Panc1 (cell line): ENCODE measurements around the gene BCL3. TPM values are rescaled to one million over a fixed set of nuclear protein-coding genes. Genes with fewer than 3 reads are reported as not detected.
A peak's percentile ranks its signal among the peaks of the same experiment; 100 is the strongest.

Source experiments
- ATAC-seq: fragments of 200-7000 bp; cut with Tn5 transposase; 2 replicates; pipeline ENCODE4 v1.9.1; 2020; ENCODE audit warnings: mild to moderate bottlenecking, moderate library complexity
- BruUV-seq: library from RNA; stranded (reverse); fragments of 400-500 nt; replicated peaks from 2 replicates; lab custom pipeline; 2021; lab: Mats Ljungman, UMichigan
- CTCF ChIA-PET: fragments of 300-600 bp; sonication (Branson Sonifier 250); formaldehyde crosslinking; loops from one replicate; lab custom pipeline; 2022; ENCODE audit warnings: antibody characterized with exemption; lab: Charles Lee
- POLR2A ChIA-PET: fragments of 300-600 bp; sonication (Branson Sonifier 250); formaldehyde crosslinking; loops from one replicate; lab custom pipeline; 2022; ENCODE audit warnings: antibody characterized with exemption; lab: Charles Lee
- DNase-seq: peaks from one replicate; pipeline ENCODE4 v3.0.0-alpha.2; 2010; ENCODE audit warnings: low read depth, low spot score
- H3K27ac ChIP-seq: 2 replicates; pipeline ENCODE4 v1.5.1; 2011; ENCODE audit warnings: mild to moderate bottlenecking, low read length, inconsistent platforms
- H3K27me3 ChIP-seq: fragments of 200-500 bp; sonication (Bioruptor generic); 2 replicates; pipeline ENCODE4 v1.6.0; 2014; ENCODE audit warnings: low read length, inconsistent platforms; ENCODE audit not compliant: control insufficient read depth, insufficient read depth
- H3K36me3 ChIP-seq: fragments of 200-500 bp; sonication (Bioruptor generic); 2 replicates; pipeline ENCODE4 v1.5.1; 2014; ENCODE audit warnings: inconsistent platforms, mild to moderate bottlenecking, low read length, moderate library complexity; ENCODE audit not compliant: control insufficient read depth, insufficient read depth
- H3K4me1 ChIP-seq: 2 replicates; pipeline ENCODE4 v1.5.1; 2011; ENCODE audit warnings: inconsistent platforms, mild to moderate bottlenecking, low read length, moderate library complexity; ENCODE audit not compliant: control insufficient read depth, insufficient read depth
- H3K4me3 ChIP-seq, 2 experiments: 2 replicates each; pipeline ENCODE4 v1.5.1; 2011 to 2012; ENCODE audit warnings: low read depth in 2 of 2, low read length in 2 of 2, mild to moderate bottlenecking in 2 of 2, inconsistent platforms in 1 of 2, moderate library complexity in 1 of 2
- H3K9me3 ChIP-seq: fragments of 200-500 bp; sonication (Bioruptor generic); 2 replicates; pipeline ENCODE4 v1.5.1; 2014; ENCODE audit warnings: low read depth, mild to moderate bottlenecking, inconsistent platforms, low read length, moderate library complexity; ENCODE audit not compliant: control insufficient read depth, insufficient read depth
- POLR2AphosphoS5 ChIP-seq: IDR thresholded peaks from 2 replicates; pipeline ENCODE4 v1.6.1; 2012; ENCODE audit warnings: mild to moderate bottlenecking, low read depth, low read length, moderate library complexity
- SIN3A ChIP-seq: IDR thresholded peaks from 2 replicates; pipeline ENCODE4 v1.6.1; 2012; ENCODE audit warnings: low read depth, mild to moderate bottlenecking, low read length, moderate library complexity, borderline replicate concordance; ENCODE audit not compliant: insufficient read depth
- TCF7L2 ChIP-seq: IDR thresholded peaks from 2 replicates; pipeline ENCODE4 v1.6.1; 2011; ENCODE audit warnings: mild to moderate bottlenecking, low read depth, low read length, inconsistent platforms
- in situ Hi-C: cut with HindIII; loops from 2 replicates; pipeline ENCODE4 v1.10.0; 2016; ENCODE audit warnings: low sequenced_read_pairs, low pct_unique_long_range_greater_than_20kb
- intact Hi-C: fragments of 100-400 bp; cut with micrococcal nuclease; formaldehyde crosslinking; loops from one replicate; pipeline ENCODE4 v1.10.0; 2022; ENCODE audit not compliant: unreplicated experiment
- total RNA-seq: library from RNA; stranded (reverse); gene quantifications from one replicate; pipeline ENCODE4 v1.2.1, GENCODE V29; 2021; ENCODE audit not compliant: unreplicated experiment
- TF ChIP-seq, protein P1 (sequence below), 2 experiments: IDR thresholded peaks; 2 replicates each; pipeline ENCODE4 v1.6.1; 2011 to 2012; ENCODE audit warnings: low read depth in 2 of 2, control low read depth in 1 of 2, low read length in 1 of 2, mild to moderate bottlenecking in 1 of 2, moderate library complexity in 1 of 2; ENCODE audit not compliant: insufficient read depth in 1 of 2
- TF ChIP-seq, protein P2 (sequence below): fragments of 450-650 bp; IDR thresholded peaks from 2 replicates; pipeline ENCODE4 v1.5.1; 2017; ENCODE audit warnings: mild to moderate bottlenecking

The BCL3 gene
- total RNA-seq, 1 experiment from 2014 or later = 48.5 TPM

DNA sequence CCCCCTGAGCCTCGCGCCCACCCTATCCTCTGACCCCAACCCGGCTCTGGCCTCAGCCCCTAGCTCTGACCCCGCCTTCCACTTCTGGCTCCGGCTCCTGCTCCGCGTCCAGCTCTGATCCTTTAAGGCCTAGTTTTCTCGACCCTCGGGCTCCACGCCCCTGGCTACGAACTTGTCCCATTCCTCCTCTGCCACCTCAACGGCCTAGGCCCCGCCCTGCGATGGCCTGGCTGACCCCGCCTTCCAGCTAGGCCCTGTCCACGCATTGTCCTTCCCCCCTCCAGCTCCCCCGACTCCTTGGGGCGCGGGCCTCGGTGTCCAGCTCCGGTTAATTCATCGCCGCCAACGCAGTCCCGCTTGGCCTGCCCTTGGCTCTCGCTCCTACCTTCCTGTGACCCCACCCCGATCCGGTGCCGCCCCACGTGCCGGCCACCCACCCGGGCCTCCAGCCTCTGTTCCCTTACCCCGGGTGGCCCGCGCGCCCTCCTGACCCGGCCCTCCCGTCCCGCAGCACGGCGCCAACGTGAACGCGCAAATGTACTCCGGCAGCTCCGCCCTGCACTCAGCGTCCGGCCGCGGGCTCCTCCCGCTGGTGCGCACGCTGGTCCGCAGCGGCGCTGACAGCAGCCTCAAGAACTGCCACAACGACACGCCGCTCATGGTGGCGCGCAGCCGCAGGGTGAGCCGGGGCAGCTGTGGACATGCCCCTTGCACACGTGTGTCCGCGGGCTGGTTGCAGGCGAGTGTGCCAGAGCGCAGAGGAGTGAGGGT lies 9.4 kb downstream of the BCL3 start:
- in situ Hi-C loops (no loop called here), intact Hi-C loops (no loop called here)
- DNase-seq (no peak), ATAC-seq (no peak)
- peaks cover 30% of the 10 kb centered on the region for H3K4me1 ChIP-seq
- no TSS peak for BruUV-seq
- H3K4me3 ChIP-seq = no peak overlapping the region
- no peak overlapping the region for H3K27ac ChIP-seq
- TF ChIP-seq SIN3A (no peak), TCF7L2 (no peak), POLR2AphosphoS5 (no peak)
- TF ChIP-seq, protein P1, sequence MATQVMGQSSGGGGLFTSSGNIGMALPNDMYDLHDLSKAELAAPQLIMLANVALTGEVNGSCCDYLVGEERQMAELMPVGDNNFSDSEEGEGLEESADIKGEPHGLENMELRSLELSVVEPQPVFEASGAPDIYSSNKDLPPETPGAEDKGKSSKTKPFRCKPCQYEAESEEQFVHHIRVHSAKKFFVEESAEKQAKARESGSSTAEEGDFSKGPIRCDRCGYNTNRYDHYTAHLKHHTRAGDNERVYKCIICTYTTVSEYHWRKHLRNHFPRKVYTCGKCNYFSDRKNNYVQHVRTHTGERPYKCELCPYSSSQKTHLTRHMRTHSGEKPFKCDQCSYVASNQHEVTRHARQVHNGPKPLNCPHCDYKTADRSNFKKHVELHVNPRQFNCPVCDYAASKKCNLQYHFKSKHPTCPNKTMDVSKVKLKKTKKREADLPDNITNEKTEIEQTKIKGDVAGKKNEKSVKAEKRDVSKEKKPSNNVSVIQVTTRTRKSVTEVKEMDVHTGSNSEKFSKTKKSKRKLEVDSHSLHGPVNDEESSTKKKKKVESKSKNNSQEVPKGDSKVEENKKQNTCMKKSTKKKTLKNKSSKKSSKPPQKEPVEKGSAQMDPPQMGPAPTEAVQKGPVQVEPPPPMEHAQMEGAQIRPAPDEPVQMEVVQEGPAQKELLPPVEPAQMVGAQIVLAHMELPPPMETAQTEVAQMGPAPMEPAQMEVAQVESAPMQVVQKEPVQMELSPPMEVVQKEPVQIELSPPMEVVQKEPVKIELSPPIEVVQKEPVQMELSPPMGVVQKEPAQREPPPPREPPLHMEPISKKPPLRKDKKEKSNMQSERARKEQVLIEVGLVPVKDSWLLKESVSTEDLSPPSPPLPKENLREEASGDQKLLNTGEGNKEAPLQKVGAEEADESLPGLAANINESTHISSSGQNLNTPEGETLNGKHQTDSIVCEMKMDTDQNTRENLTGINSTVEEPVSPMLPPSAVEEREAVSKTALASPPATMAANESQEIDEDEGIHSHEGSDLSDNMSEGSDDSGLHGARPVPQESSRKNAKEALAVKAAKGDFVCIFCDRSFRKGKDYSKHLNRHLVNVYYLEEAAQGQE (IDR thresholded peaks at IDR 0.05; ENCODE audit: insufficient read depth in 1 of 2, low read depth in 2 of 2, low read length in 1 of 2) = no peak
- TF ChIP-seq, protein P2, sequence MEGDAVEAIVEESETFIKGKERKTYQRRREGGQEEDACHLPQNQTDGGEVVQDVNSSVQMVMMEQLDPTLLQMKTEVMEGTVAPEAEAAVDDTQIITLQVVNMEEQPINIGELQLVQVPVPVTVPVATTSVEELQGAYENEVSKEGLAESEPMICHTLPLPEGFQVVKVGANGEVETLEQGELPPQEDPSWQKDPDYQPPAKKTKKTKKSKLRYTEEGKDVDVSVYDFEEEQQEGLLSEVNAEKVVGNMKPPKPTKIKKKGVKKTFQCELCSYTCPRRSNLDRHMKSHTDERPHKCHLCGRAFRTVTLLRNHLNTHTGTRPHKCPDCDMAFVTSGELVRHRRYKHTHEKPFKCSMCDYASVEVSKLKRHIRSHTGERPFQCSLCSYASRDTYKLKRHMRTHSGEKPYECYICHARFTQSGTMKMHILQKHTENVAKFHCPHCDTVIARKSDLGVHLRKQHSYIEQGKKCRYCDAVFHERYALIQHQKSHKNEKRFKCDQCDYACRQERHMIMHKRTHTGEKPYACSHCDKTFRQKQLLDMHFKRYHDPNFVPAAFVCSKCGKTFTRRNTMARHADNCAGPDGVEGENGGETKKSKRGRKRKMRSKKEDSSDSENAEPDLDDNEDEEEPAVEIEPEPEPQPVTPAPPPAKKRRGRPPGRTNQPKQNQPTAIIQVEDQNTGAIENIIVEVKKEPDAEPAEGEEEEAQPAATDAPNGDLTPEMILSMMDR = no peak
- H3K36me3 ChIP-seq = no peaks in the 10 kb centered on the region
- POLR2A ChIA-PET = no interaction called here
- H3K9me3 ChIP-seq = no peaks in the 10 kb centered on the region
- H3K27me3 ChIP-seq = no peaks in the 10 kb centered on the region
- CTCF ChIA-PET = interaction anchor here (1.4 kb wide), 1 partner anchor 13 kb away, joined by 4 read pairs; no protein-coding TSS in a partner anchor

GRCh38 chr19:44758596-44758995 lies 10.1 kb downstream of the BCL3 start:
- Histone ChIP-seq H3K36me3 (no peaks in the 10 kb centered on the region), H3K9me3 (no peaks in the 10 kb centered on the region), H3K27ac (no peak overlapping the region), H3K4me1 (peaks cover 28% of the 10 kb centered on the region), H3K27me3 (no peaks in the 10 kb centered on the region), H3K4me3 (no peak overlapping the region)
- no TSS peak for BruUV-seq
- ATAC-seq = peak; percentile 8; the same call in 1 of the 2 replicates
- in situ Hi-C loops = no loop called here
- CTCF ChIA-PET = interaction anchor here (1.4 kb wide), 1 partner anchor 12 kb away, joined by 4 read pairs; no protein-coding TSS in a partner anchor
- DNase-seq = no peak
- TF ChIP-seq POLR2AphosphoS5 (no peak), TCF7L2 (no peak), SIN3A (no peak)
- TF ChIP-seq, protein P1 (IDR thresholded peaks at IDR 0.05; ENCODE audit: insufficient read depth in 1 of 2, low read depth in 2 of 2, low read length in 1 of 2) = no peak
- TF ChIP-seq, protein P2 = no peak
- POLR2A ChIA-PET = no interaction called here
- intact Hi-C loops = no loop called here
